HepG2 (cell line): ENCODE data around the gene ERC1.

ENCODE experiments used
- ATF7 ChIP-seq, 2 experiments: fragments of 450-650 bp in 1 of 2; sonication (generic) in 1 of 2; formaldehyde crosslinking in 1 of 2; IDR thresholded peaks; 2 replicates each; pipeline versions ENCODE4 v1.4.0 to v1.6.1; 2016 to 2020; ENCODE audit warnings: antibody characterized with exemption in 1 of 2, mild to moderate bottlenecking in 1 of 2, missing genetic modification reagents in 1 of 2
- CEBPB ChIP-seq: IDR thresholded peaks from 2 replicates; pipeline ENCODE4 v1.6.1; 2011; ENCODE audit warnings: low read depth, low read length, improper control_type of control experiment, borderline replicate concordance
- EZH2 ChIP-seq: conservative IDR thresholded peaks from 2 replicates; pipeline ENCODE4 v1.6.1; 2012; ENCODE audit warnings: mild to moderate bottlenecking, low read depth, low read length, moderate library complexity
- HDAC6 ChIP-seq: fragments of 200-600 bp; sonication (generic); IDR thresholded peaks from 2 replicates; pipeline ENCODE4 v1.7.0; 2017; ENCODE audit warnings: mild to moderate bottlenecking, antibody characterized with exemption, low read length, low read depth
- MIER2 ChIP-seq: IDR thresholded peaks from 2 replicates; pipeline ENCODE4 v1.6.1; 2016; ENCODE audit warnings: missing biosample characterization, missing genetic modification reagents
- NFKB2 ChIP-seq: sonication (generic); formaldehyde crosslinking; IDR thresholded peaks from 2 replicates; pipeline ENCODE4 v1.4.0; 2020; ENCODE audit warnings: missing genetic modification reagents, borderline replicate concordance
- RAD21 ChIP-seq: fragments of 450-650 bp; formaldehyde crosslinking; IDR thresholded peaks from 2 replicates; pipeline ENCODE4 v1.5.0; 2020; ENCODE audit warnings: mild to moderate bottlenecking
- ZNF160 ChIP-seq: sonication (generic); formaldehyde crosslinking; IDR thresholded peaks from 2 replicates; pipeline ENCODE4 v1.8.0; 2022; ENCODE audit warnings: mild to moderate bottlenecking, inconsistent platforms, missing genetic modification reagents
- TF ChIP-seq, protein P1 (sequence below): sonication (generic); formaldehyde crosslinking; IDR thresholded peaks from 2 replicates; pipeline ENCODE4 v1.9.0; 2021; ENCODE audit warnings: missing genetic modification reagents, borderline replicate concordance

DNA sequence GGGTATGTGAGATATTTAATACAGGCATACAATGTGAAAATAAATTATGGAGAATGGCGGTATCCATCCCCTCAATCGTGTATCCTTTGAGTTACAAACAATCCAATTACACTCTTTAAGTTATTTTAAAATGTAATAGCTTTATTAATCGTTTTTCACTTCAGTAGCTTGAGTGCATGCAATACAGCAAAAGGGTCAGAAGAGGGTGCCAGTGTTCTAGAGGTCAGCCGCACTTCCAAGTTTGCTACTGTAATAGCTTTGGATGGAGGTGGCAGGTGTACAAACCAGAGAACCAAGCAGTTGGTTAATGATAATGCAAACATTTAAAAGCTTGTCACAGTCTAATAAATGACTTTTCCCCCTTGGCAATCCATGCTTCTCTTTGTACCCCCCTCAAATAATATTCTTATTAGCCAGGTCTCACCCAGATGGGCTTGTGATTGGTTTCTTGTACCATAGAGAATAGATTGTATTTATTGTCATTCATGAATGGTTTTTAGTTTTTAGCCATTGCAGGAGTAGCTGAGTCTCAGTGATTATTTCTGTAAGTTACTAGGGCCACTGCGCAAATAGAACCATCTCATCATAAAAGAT is 127.0 kb downstream of the ERC1 start:
- TF ChIP-seq MIER2 (CRISPR knock-in tag) = no peak
- TF ChIP-seq, protein P1, sequence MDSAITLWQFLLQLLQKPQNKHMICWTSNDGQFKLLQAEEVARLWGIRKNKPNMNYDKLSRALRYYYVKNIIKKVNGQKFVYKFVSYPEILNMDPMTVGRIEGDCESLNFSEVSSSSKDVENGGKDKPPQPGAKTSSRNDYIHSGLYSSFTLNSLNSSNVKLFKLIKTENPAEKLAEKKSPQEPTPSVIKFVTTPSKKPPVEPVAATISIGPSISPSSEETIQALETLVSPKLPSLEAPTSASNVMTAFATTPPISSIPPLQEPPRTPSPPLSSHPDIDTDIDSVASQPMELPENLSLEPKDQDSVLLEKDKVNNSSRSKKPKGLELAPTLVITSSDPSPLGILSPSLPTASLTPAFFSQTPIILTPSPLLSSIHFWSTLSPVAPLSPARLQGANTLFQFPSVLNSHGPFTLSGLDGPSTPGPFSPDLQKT (CRISPR knock-in tag) = no peak
- TF ChIP-seq EZH2 = no peak
- no peak for TF ChIP-seq HDAC6
- TF ChIP-seq ZNF160 (CRISPR knock-in tag) = no peak
- no peak for TF ChIP-seq CEBPB
- peak; percentile 87 for TF ChIP-seq RAD21 (CRISPR knock-in tag)
- no peak for TF ChIP-seq ATF7 (IDR thresholded peaks at IDR 0.05)
- TF ChIP-seq ATF7 (CRISPR knock-in tag; IDR thresholded peaks at IDR 0.05) = no peak
- TF ChIP-seq NFKB2 = no peak
